HuH-7.5 (cell line): ENCODE measurements around the gene EML4.
"Not testable (repeated sequence)": the region's sequence is repeated elsewhere in the genome, so short reads cannot be mapped to it uniquely, and the experiment has no call there.

Experiments
- DNase-seq: peaks from one replicate; pipeline ENCODE4 v3.0.0; 2011; ENCODE audit warnings: low spot score

The EML4 gene

GRCh38 chr2:42172566-42172965 lies 3.4 kb downstream of the EML4 start:
- no peak for DNase-seq

DNA sequence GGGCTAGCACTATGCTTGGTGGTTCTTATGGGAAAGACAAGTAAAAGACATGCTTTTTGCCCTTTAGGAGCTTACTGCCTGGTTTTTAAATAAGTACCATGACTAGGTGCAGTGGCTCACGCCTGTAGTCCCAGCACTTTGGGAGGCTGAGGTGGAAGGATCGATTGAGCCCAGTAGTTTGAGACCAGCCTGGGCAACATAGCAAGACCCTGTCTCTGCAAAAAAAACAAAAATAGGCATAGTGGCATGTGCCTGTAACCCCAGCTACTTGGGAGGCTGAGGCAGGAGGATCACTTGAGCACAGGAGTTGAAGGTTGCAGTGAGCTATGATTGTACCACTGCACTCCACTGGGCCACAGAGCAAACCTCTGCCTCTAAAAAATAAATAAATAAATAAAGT lies 4.3 kb downstream of the EML4 start:
- not testable (repeated sequence) for DNase-seq

DNA sequence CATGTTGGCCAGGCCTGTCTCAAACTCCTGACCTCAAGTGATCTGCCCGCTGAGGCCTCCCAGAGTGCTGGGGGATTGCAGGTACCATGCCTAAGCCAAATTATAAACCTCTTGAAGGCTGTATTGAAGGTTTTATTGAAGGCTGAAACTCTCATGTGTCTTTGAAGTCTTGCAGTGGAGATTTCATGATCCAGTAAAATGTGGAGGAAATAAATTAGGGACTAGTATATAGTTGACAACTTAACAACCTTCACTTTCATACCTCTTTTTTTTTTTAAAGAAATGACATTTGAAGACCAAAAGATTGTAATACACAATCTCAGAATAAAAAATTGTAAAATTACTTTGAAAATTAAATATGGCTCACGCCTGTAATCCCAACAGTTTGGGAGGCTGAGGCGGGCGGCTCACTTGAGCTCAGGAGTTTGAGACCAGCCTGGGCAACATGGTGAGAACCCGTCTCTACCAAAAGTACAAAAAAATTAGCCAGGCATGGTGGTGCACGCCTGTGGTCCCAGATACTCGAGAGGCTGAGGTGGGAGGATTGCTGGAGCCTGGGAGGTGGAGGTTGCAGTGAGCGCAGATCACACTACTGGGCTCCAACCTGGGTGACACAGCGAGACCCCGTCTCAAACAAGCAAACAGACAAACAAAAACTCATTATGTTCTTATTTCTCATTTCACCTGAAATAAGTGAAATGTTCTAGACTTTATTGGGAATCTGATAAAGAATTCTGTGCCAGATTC lies 8.0 kb downstream of the EML4 start:
- DNase-seq: no peak

DNA sequence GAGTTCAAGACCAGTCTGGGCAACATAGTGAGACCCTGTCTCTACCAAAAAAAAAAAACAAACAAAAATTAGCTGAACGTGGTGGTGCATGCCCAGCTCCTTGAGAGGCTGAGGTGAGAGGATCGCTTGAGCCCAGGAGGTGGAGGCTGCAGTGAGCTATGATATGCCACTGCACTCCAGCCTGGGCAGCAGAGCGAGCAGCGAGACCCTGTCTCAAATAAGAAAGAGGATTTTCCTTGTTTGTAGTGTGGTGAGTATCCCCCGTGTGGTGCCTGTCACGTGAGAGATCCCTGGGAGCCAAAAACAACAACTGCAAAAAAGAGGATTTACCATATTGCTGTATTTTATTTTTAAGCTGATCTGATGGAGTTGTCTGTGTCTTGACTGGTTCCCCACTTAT lies 9.2 kb downstream of the EML4 start:
- DNase-seq: no peak

GRCh38 chr2:42180300-42180699 lies 11.1 kb downstream of the EML4 start:
- DNase-seq: no peak

DNA sequence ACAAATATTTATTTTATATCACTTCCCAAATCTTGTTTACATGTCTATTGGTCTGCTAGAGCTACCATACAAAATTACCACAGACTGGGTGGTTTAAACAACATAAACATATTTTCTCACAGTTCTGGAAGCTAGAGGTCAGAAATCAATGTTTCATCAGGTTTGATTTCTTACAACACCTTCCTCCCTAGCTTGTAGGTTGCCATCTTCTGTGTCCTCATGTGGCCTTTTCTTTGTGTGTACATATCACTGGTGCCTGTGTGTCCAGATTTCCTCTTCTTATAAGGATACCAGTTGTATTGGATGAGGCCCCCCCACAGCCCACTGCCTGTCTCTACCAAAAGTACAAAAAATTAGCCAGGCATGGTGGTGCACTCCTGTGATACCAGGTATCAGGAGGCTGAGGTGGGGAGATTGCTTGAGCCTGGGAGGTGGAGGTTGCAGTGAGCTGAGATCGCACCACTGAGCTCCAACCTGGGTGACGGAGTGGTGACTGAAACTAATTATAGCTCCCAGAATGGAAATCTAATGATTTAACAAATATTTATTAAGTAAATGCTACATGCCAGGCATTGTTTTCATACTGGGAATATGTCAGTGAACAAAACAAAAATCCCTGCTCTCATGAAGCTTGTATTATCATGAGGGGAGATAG lies 13.6 kb downstream of the EML4 start:
- DNase-seq: no peak

- DNase-seq: no peak
Measured at GRCh38 chr2:42183775-42184174, 14.6 kb downstream of the EML4 start.

- DNase-seq: no peak
Measured at GRCh38 chr2:42184346-42184745, 15.2 kb downstream of the EML4 start.

DNA sequence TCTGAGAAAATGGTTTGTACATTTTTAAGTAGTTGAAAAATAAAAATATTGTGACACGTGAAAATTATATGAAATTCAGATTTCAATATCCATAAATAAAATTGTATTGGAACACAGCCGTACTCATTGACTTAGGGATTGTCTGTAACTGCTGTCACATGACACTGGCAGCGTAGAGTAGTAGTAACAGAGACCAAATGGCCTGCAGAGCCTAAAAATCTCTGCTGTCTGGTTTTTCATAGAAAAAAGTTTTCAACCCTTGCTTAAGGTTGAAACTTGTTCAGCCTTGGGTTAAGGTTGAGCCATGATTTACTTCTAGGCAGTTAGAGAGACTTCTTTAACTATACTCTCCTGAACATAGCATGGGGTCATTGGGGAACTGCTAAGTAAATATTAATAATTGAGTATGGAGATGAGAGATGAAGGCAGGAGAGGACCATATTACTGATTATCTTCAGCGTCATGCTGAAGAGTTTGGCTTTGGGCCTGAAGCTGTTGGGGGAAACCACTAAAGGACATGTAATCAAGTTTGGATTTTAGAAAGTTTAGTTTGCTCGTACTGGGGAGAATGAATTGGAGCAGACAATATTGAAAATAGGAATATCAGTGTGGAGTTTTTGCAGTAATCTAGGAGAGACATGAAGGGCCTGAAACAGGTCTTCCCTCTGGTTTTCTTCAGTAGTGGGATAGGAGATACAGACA lies 16.2 kb downstream of the EML4 start:
- DNase-seq: no peak

DNA sequence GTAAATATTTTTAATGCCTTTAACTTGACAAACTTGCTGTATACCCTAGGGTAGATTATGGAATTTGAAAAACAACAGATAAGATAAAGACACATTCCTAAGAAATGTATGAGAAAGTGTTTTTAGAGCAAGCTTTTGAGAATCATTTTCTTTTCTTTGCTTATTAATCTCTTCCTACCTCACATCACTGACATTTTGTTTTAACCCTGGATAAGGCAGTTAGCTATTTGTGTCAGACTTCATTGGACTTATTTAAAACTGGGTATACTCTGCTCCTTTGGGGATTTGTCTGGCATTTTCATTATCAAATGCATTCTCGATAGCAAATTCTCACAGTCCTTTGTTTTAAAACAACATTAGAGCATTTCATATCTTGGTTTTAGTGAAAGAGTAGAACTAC lies 17.2 kb downstream of the EML4 start:
- DNase-seq: no peak

DNA sequence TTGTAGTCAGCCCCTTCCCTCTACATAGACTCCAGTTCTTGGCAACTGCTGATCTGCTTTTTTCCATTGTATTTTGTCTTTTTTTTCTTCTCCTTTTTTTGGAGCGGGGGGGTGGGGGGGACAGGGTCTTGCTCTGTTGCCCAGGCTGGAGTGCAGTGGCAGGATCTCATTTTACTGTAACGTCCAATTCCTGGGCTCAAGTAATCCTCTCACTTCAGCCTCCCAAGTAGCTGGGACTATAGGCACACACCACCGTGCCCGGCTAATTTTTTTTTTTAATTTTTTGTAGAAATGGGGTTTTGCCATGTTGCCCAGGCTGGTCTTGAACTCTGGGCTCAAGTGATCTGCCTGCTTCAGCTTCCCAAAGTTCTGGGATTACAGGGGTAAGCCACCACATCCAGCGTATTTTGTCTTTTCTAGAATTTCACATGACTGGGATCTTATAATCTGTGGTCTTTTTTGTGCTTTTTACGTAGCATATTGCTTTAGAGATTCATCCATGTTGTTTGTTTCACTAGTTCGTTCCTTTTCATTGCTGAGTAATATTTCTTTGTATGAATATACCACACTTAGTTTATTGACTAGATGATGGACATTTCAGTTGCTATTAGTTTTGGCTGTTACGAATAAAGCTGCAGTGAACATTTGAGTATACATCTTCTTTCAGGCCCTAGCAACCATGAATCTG lies 17.9 kb downstream of the EML4 start:
- no peak for DNase-seq

DNA sequence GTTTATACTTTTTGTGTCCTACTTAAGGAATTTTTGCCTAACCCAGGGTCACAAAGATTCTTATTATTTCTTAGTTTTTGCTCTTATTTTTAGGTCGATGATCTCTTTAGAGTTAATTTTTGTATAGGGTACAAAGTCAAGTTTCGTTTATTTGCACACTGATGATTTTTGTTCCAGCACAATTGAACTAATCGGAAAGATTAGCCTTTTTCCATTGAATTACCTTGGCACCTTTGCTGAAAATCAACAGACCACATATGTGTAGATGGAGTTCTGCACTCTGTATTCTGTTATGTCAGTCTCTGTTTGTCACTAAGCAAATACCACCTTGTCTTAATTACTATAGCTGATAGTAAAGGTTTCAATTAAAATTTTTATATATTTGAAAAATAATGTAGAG lies 18.7 kb downstream of the EML4 start:
- no peak for DNase-seq

- no peak for DNase-seq
Measured at GRCh38 chr2:42189235-42189566, 20.0 kb downstream of the EML4 start.

DNA sequence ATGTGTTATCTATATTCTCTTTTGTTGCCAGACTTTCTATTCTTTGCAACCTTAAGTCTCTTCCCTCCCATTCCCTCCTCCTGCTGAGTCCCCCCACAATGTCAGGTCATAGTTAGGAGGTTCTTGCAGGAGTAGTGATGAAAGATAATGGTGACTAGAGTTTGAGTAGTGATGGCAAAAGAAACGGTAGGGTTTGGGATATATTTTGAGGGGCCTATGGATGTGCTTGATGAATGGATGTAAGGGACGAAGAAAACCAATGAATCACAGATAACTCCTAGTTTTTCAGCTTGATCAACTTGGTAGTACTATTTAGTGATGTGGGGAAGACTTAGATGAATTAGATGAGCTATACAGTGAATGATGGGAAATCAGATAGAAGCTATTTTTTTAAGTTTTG lies 21.0 kb downstream of the EML4 start:
- no peak for DNase-seq

DNA sequence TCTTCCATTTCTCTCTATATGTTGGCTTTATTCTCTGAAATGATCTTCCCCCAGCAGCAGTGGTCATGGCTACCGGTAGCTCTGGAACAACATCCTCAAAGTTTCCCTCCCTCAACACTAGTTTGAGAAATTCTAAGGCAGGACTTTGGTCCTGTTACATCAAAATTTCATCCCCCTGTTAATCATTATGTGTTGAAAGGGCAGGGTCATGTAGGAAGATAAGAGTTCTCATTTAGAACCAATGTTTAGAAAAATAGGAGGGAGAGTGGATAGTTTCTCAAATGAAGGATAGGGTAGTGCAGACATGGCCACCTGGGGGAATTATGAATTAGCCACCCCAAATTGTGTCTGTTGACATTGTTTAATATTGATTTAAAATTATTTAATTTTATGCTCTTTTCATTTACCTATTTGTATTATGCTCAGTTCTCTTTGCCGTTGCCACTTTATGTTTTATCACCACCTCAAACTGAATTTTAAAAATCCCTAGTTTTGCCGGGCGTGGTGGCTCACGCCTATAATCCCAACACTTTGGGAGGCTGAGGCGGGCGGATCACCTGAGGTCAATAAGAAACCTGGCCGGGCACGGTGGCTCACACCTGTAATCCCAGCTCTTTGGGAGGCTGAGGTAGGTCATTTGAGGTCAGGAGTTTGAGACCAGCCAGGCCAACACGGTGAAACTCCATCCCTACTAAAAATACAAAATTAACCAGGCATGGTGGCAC lies 22.3 kb downstream of the EML4 start:
- DNase-seq: no peak

DNA sequence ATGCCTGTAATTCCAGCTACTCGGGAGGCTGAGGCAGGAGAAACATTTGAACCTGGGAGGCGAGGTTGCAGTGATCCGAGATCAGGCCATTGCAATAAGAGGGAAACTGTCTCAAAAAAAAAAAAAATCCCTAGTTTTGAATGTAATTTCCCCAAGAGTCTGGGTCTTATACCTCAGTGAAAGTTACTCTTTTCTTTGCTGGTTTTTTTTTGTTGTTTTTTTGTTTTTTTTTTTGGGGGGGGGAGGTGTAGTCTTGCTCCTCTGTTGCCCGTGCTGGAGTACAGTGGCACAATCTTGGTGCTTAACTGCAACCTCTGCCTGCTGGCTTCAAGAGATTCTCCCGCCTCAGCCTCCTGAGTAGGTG lies 22.8 kb downstream of the EML4 start:
- no peak for DNase-seq

DNA sequence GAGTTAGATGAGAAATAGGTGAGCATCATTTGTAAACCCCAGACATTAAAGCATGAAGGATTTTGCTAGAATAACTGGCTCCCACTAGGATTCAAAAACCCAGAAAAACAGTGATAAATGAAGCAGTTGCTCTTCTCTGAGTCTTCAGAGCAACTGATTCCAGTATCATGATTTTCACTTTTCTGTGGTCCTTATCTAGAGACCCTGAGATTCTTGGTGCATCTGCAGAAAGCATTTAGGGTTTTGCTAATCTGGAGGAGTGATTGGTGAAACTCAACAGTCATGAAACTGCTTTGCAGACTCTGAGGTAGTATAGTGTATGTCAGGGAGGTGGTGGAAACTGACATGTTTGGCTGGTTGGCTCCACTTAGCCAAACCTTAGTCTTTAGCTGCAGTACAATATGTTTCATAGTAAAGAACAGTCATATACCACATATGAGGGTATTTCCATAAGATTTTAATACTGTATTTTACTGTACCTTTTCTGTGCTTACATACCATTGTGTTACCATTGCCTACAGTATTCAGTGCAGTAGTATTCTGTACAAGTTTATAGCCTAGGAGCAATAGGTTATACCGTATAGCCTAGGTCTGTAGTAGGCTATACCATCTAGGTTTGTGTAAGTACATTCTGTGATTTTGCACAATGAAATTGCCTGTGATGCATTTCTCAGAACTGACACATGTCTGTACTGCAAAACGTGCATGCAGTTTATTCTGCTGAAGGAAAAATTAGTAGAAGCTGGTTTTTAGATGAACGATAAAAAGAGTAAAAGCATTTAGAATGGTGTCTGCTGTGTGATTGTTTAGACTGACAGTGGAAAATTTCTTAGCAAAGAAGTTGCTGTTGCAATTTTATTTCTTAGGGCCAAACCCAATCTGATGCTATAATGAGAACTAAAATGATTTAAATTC lies 23.8 kb downstream of the EML4 start:
- no peak for DNase-seq

DNA sequence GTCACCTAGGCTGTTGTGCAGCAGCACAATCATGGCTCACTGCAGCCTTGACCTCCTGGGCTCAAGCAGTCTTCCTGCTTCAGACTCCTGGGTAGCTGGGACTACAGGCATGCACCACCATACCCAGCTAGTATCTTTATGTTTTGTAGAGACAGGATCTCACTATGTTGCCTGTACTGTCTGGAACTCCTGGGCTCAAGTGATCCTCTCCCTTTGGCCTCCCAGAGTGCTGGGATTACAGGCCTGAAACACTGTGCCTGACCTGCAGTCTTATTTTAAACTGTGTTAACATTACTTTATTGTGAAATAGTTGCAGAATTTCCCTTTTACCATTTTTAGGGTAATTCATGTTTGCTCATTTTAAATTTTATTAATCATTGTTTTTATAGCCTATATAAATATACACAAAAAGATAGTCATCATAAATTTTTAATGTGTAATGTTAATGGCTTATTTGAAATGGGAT lies 24.6 kb downstream of the EML4 start:
- no peak for DNase-seq

- no peak for DNase-seq
Measured at GRCh38 chr2:42194428-42194827, 25.3 kb downstream of the EML4 start.

DNA sequence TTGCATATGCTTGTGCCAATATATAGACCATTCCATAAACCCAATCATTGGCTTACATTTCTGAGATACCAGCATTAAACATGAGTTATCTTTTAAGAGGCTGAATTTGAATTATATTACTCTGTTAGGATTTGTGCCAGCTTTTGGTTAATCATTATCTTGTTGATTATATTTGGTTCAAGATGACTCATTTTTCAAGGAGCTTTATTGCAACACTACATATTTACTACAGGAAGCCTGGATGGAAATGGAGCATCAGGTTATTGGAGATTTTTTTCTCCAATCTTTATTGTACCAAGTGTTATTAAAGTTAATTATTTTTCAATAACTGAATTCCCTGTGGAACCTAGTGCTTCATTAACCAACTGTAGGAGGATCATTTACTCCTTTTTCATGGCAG lies 26.4 kb downstream of the EML4 start:
- no peak for DNase-seq

- DNase-seq: no peak
Measured at GRCh38 chr2:42196070-42196402, 26.9 kb downstream of the EML4 start.
